HEK293T (cell line): ENCODE data around the gene IL31.

Source experiments
- CTCF ChIA-PET: fragments of 350-600 bp; formaldehyde crosslinking; extraction: SDS; loops from one replicate; lab custom pipeline; 2021; ENCODE audit warnings: antibody characterized with exemption, inconsistent platforms; lab: Yijun Ruan, JAX
- POLR2A ChIA-PET: fragments of 350-600 bp; formaldehyde crosslinking; extraction: SDS; loops from one replicate; lab custom pipeline; 2020; ENCODE audit warnings: antibody characterized with exemption, inconsistent platforms; lab: Yijun Ruan, JAX
- DNase-seq: peaks from one replicate; pipeline ENCODE4 v3.0.0; 2012; ENCODE audit warnings: mixed read lengths; ENCODE audit errors: extremely low spot score
- ARNT ChIP-seq: fragments of 450-650 bp; IDR thresholded peaks from 2 replicates; pipeline ENCODE4 v1.6.1; 2017; ENCODE audit warnings: mild to moderate bottlenecking
- BHLHE40 ChIP-seq: fragments of 450-650 bp; IDR thresholded peaks from 2 replicates; pipeline ENCODE4 v1.6.1; 2016; ENCODE audit warnings: mild to moderate bottlenecking, moderate library complexity, borderline replicate concordance
- CTBP1 ChIP-seq: fragments of 450-650 bp; IDR thresholded peaks from 2 replicates; pipeline ENCODE4 v1.6.1; 2016; ENCODE audit warnings: borderline replicate concordance
- ELF4 ChIP-seq: fragments of 450-650 bp; IDR thresholded peaks from 2 replicates; pipeline ENCODE4 v1.6.1; 2017; ENCODE audit warnings: antibody characterized with exemption
- FOXA1 ChIP-seq: fragments of 450-650 bp; IDR thresholded peaks from 2 replicates; pipeline ENCODE4 v1.6.1; 2016; ENCODE audit warnings: mild to moderate bottlenecking
- FOXK2 ChIP-seq: fragments of 450-650 bp; IDR thresholded peaks from 2 replicates; pipeline ENCODE4 v1.6.1; 2016; ENCODE audit warnings: mild to moderate bottlenecking
- FOXM1 ChIP-seq: fragments of 450-650 bp; IDR thresholded peaks from 2 replicates; pipeline ENCODE4 v1.6.1; 2017; ENCODE audit warnings: mild to moderate bottlenecking, borderline replicate concordance
- HDGF ChIP-seq: fragments of 450-650 bp; IDR thresholded peaks from 2 replicates; pipeline ENCODE4 v1.6.1; 2017; ENCODE audit warnings: antibody characterized with exemption, borderline replicate concordance
- L3MBTL2 ChIP-seq: fragments of 450-650 bp; conservative IDR thresholded peaks from 2 replicates; pipeline ENCODE4 v1.6.1; 2016; ENCODE audit warnings: mild to moderate bottlenecking
- LEF1 ChIP-seq: fragments of 450-650 bp; IDR thresholded peaks from 2 replicates; pipeline ENCODE4 v1.6.1; 2017; ENCODE audit warnings: mild to moderate bottlenecking, borderline replicate concordance
- NFRKB ChIP-seq: fragments of 450-650 bp; IDR thresholded peaks from 2 replicates; pipeline ENCODE4 v1.6.1; 2016; ENCODE audit warnings: mild to moderate bottlenecking, moderate library complexity
- SP1 ChIP-seq: fragments of 450-650 bp; IDR thresholded peaks from 2 replicates; pipeline ENCODE4 v1.6.1; 2017
- SUZ12 ChIP-seq: fragments of 450-650 bp; IDR thresholded peaks from 2 replicates; pipeline ENCODE4 v1.6.1; 2016; ENCODE audit warnings: mild to moderate bottlenecking
- TARDBP ChIP-seq: fragments of 450-650 bp; IDR thresholded peaks from 2 replicates; pipeline ENCODE4 v1.6.1; 2016
- ZNF384 ChIP-seq: fragments of 450-650 bp; IDR thresholded peaks from 2 replicates; pipeline ENCODE4 v1.6.1; 2016
- TF ChIP-seq, protein P1 (sequence below): fragments of 450-650 bp; IDR thresholded peaks from 2 replicates; pipeline ENCODE4 v1.6.1; 2016

Gene IL31

DNA sequence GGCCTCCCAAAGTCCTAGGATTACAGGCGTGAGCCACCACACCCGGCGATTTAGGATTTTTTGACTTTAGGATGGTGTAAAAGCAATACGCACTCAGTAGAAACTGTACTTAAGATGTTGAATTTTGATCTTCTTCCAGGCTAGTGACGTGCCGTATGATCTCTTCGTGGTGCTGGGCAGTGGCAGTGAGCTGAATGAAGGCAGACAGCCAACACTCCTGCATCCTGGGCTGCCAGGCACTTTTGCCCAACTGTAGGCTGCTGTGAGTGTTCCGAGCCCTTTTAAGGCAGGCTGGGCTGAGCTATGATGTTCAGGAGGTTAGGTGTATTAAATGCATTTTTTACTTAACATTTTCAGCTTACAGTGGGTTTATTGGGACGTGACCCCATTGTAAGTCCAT, 21.3 kb downstream of the IL31 start:
- ChIA-PET CTCF (no interaction called here), POLR2A (no interaction called here)
- no peak for TF ChIP-seq SP1
- no peak for TF ChIP-seq LEF1
- TF ChIP-seq L3MBTL2, result no peak
- no peak for TF ChIP-seq SUZ12
- TF ChIP-seq FOXA1, result no peak
- no peak for TF ChIP-seq BHLHE40
- no peak for TF ChIP-seq TARDBP
- TF ChIP-seq, protein P1, sequence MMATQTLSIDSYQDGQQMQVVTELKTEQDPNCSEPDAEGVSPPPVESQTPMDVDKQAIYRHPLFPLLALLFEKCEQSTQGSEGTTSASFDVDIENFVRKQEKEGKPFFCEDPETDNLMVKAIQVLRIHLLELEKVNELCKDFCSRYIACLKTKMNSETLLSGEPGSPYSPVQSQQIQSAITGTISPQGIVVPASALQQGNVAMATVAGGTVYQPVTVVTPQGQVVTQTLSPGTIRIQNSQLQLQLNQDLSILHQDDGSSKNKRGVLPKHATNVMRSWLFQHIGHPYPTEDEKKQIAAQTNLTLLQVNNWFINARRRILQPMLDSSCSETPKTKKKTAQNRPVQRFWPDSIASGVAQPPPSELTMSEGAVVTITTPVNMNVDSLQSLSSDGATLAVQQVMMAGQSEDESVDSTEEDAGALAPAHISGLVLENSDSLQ, result no peak
- no peak for TF ChIP-seq FOXM1
- TF ChIP-seq ELF4, result no peak
- TF ChIP-seq NFRKB, result no peak
- TF ChIP-seq ARNT, result no peak
- DNase-seq, result no peak

DNA sequence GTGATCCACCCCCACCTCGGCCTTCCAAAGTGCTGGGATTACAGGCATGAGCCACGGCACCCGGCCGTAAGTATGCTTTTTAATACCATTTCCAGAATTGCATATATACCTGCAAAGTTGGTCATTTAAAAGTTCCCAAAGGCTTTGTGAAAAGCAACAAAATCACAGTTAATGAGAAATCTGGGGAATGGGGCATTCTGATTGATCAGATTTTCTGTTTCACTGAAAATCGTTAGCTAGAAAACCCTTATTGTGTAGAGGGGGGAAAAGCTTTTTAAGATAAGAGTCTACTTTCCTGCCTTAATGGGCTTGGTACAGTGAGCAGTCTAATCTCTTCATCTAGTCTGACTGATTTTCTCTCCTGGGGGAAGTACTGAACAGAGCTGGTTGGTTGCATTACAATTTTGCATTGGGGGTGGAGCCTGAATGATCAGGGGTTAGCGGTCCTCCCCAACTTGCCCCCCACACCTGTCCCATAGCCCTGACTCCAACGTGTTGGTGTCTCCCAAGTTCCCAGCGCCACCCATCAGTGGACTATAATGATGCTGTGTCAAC, 23.8 kb downstream of the IL31 start:
- TF ChIP-seq L3MBTL2 (no peak), LEF1 (no peak), SP1 (no peak), CTBP1 (no peak)
- TF ChIP-seq, protein P1, result no peak
- DNase-seq, result no peak
- ChIA-PET POLR2A (no interaction called here), CTCF (no interaction called here)

DNA sequence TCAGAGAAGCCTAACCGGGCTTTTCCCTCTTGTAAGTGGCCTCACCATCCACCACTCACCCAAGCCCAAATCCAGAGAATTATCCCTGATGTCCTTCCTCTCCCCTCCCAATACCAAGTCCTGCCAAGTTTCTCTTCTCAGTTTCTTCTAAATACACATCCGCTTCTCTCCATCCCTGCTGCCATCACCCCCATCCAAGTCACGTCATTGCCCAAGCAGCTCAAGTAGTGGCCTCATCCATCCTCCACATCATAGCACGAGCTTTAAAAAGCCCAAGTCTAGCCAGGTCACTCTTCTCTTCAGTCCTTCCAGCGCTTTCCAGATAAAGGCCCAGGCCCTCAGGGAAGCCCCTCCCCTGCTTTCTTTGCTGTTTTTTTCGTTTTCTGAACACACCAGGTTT, 25.4 kb downstream of the IL31 start:
- DNase-seq, result no peak
- ChIA-PET POLR2A (no interaction called here), CTCF (interaction anchor here (0.8 kb wide), 1 partner anchor 42 kb away, joined by 4 read pairs; no protein-coding TSS in a partner anchor)
- TF ChIP-seq TARDBP, result no peak
- no peak for TF ChIP-seq ARNT
- TF ChIP-seq SUZ12, result no peak
- no peak for TF ChIP-seq L3MBTL2
- TF ChIP-seq CTBP1, result no peak

DNA sequence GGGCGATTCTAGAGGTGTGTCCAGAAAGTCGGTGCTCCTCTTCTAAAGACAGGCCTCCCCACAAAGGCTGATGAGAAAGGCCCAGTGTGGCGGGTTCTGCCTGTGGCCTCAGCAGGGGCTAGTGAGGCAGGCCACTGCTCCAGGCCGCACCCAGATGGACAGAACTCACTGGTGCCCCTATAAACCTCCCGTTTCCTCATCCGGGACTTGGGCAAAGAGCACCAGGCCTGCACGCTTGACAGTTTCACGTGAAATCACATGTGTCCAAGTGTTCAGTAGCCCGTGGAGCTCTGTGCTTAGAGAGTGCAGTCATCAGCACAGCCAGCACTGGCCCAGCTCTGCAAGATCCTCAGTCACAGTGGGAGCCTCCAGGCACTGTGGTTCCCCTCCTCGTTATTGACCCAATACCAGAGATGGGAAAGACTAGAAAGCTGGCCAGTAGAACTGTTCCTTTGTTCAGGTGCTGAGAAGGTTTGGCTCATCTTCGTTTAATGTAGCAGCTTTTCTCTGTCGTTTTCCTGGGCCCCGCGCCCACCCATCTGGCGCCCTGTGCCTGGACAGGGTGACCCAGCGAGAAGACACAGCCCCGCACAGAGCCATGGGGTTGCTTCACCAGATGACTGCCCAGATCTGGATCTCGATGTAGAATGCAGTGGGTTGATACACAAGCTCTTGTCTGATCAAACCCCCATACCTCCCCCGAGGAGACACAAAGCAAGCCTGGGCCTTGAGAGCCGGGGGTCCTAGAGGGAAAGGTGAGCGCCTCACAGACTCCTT, 26.3 kb downstream of the IL31 start:
- TF ChIP-seq L3MBTL2 (no peak), FOXK2 (no peak), TARDBP (no peak), LEF1 (no peak), FOXA1 (no peak), ARNT (no peak), HDGF (no peak), SP1 (no peak), BHLHE40 (no peak), SUZ12 (no peak), NFRKB (no peak)
- ChIA-PET POLR2A (no interaction called here), CTCF (interaction anchor here (0.8 kb wide), 1 partner anchor 43 kb away, joined by 4 read pairs; no protein-coding TSS in a partner anchor)
- DNase-seq, result no peak

DNA sequence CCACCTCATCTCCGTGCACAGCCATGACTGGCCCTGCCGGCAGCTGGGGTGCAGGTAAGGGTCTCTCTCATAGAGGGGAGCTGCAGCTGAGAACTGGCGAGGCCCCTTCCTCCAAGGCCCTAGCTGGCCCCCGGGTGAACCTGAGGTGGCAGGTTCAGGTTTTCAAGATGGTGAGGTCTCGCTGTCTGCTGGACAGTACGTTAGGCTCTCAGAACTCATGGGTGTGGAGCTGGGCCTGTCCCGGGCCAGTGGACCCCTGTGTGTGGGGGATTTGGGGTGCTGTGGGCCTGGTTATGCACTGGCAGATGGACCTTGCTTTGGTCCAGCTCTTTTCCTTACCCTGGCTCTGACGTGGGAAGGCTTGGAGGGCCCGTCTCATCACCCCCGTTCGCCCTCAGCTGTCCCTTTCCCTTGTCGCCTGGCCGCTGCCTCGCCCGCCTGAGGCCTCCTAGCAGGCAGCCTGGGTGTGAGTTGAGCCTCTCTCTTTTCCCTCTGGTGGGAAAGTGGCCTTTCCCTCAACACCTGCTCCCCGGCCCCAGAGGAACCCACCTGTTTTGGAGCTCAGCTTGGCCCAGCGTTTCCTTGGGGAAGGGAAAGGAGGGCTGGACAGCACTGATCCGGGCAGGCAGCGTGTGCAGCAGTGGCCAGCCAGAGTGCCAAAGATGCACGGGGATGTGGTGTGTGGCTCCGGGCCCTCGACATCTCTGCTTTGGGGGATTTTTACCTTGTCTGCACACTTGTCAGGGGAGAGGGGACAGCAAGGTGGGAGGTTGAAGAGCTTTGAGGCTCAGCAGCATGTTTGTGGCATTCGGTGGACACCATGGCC, 28.3 kb downstream of the IL31 start:
- no peak for TF ChIP-seq CTBP1
- TF ChIP-seq FOXA1, result no peak
- no peak for TF ChIP-seq SP1
- TF ChIP-seq BHLHE40, result no peak
- TF ChIP-seq TARDBP, result no peak
- TF ChIP-seq, protein P1, result no peak
- TF ChIP-seq NFRKB, result no peak
- TF ChIP-seq FOXK2, result no peak
- no peak for TF ChIP-seq LEF1
- no peak for TF ChIP-seq ARNT
- no peak for TF ChIP-seq L3MBTL2
- no peak for TF ChIP-seq ELF4
- TF ChIP-seq ZNF384, result no peak
- TF ChIP-seq FOXM1, result no peak
- no peak for TF ChIP-seq HDGF
- TF ChIP-seq SUZ12, result no peak
- ChIA-PET POLR2A (no interaction called here), CTCF (interaction anchor here (0.7 kb wide), 1 partner anchor 97 kb away, joined by 3 read pairs; no protein-coding TSS in a partner anchor)
- no peak for DNase-seq

DNA sequence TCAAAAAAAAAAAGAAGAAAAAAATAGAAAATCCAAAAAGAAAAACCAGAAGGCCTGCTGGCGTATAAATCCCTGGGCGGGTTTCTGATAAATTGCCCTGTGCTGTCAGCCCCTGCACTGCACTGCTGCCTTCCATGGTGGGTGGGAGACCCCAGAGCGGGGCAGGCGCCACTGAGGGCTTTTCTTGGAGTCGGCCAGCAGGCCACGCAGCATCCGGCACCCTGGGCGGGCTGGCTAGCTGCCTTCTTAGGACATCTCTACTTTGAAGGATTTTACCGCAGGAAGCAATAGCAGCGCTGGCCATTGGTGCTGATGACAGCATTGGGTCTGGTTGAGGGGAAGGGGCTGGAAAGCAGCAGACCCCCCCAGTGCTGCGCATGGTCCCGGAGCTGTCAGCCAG, 29.1 kb downstream of the IL31 start:
- POLR2A ChIA-PET, result no interaction called here
- CTCF ChIA-PET, result no interaction called here
- DNase-seq, result no peak
- TF ChIP-seq FOXA1 (no peak), FOXK2 (no peak), SP1 (no peak), L3MBTL2 (no peak), HDGF (no peak), NFRKB (no peak), FOXM1 (no peak), SUZ12 (no peak), ELF4 (no peak), TARDBP (no peak), ARNT (no peak), ZNF384 (no peak), LEF1 (no peak), BHLHE40 (no peak)
- TF ChIP-seq, protein P1, result no peak
